ENCODE data around the gene TMPRSS13. TPM values are rescaled to one million over a fixed set of nuclear protein-coding genes. Genes with fewer than 3 reads are reported as not detected.

The TMPRSS13 gene
- total RNA-seq, 1 donor from 2014 or later, result not detected

DNA sequence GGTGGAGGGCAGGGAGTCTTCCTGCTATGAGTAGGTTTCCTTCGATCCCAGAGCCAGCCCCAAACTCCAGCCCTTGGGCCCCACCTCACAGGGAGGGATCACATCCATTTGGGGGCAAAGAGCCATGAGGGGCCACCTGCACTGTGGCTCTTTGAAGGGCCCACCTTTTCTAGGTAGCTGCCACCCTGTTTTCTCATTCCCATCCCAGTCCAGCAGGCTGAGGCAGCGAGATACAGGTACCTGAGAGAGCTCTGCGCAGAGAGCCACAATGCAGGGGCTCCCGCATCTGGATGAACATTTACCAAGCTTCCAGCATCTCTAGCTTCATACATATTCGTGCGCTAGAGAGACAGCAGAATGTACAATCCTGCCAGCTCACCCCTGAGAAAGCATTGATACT is 69.1 kb downstream of the TMPRSS13 start:
- H3K27me3 ChIP-seq (ENCODE audit: control insufficient read depth in 3 of 3, insufficient read depth in 3 of 3, low read length in 3 of 3), result peaks cover 0 to 4% (median 3%) of the 10 kb centered on the region in 3 donors
- H3K9me3 ChIP-seq (ENCODE audit: control insufficient read depth in 3 of 3, low read length in 3 of 3), result no peaks in the 10 kb centered on the region
- H3K9ac ChIP-seq (ENCODE audit: low read depth in 1 of 3, low read length in 3 of 3), result no peak overlapping the region
- H3K4me3 ChIP-seq (ENCODE audit: low read length in 3 of 3), result no peak overlapping the region
- no peaks in the 10 kb centered on the region for H3K36me3 ChIP-seq (ENCODE audit: control insufficient read depth in 3 of 3, insufficient read depth in 3 of 3, low read length in 3 of 3)
- peaks cover 20 to 36% (median 21%) of the 10 kb centered on the region in 3 donors for H3K4me1 ChIP-seq (ENCODE audit: control insufficient read depth in 3 of 3, insufficient read depth in 3 of 3, low read length in 3 of 3)
- no peak overlapping the region for H3K27ac ChIP-seq (ENCODE audit: low read depth, low read length)

DNA sequence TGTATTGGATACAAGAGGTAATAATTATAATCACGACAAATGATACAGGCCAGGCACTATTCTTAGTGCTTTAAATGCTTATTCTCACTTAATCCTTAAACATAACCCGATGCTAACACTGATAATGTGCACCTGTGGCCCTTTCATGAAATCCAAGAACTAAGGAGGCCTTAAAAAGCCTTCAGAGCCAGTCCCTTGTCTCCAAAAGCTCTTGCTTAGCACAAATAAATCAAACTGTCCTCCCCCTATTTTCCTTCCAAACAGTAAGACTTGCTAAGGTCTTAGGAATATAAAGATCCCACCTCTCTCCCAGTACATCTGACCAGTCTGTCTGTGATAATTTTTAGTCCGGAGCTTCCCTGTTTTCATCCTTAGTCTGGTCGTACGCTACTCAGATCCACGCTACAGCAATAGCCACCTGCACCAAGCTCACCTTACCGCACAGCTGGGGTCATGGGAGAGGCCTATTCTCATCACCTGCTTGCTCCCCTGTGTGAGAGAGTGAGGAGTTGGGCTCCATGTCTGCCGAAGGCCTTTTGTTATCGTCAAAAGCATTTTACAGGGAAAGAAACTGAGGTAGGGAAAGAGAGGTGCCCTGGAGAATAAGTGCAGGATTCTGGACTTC is 69.6 kb downstream of the TMPRSS13 start:
- Histone ChIP-seq H3K4me1 (ENCODE audit: control insufficient read depth in 3 of 3, insufficient read depth in 3 of 3, low read length in 3 of 3) (peaks cover 20 to 36% (median 21%) of the 10 kb centered on the region in 3 donors), H3K9me3 (ENCODE audit: control insufficient read depth in 3 of 3, low read length in 3 of 3) (no peaks in the 10 kb centered on the region), H3K36me3 (ENCODE audit: control insufficient read depth in 3 of 3, insufficient read depth in 3 of 3, low read length in 3 of 3) (peaks cover 0 to under 1% (median 0%) of the 10 kb centered on the region in 3 donors), H3K4me3 (ENCODE audit: low read length in 3 of 3) (no peak overlapping the region), H3K27ac (ENCODE audit: low read depth, low read length) (no peak overlapping the region), H3K27me3 (ENCODE audit: control insufficient read depth in 3 of 3, insufficient read depth in 3 of 3, low read length in 3 of 3) (peaks cover 0 to 4% (median 3%) of the 10 kb centered on the region in 3 donors), H3K9ac (ENCODE audit: low read depth in 1 of 3, low read length in 3 of 3) (no peak overlapping the region)

DNA sequence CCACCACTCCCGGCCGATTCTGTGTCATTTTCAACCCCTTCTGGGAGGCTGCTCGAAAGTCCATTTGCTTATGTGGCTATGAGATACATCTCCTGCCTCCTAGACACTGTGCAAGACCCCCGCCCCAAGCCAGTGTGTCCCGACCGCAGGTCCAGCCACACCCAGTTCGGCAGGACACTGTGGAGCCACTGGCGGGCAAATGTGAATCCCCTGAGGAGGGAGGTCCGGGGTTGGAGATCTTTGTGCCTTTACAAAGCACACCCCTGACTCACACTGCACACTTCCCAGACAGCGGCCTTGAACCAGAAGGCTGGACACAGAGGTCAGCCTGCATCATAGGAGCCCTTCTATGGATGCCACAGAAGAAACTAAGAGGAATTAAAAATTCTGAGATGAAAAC is 70.1 kb downstream of the TMPRSS13 start:
- H3K27me3 ChIP-seq (ENCODE audit: control insufficient read depth in 3 of 3, insufficient read depth in 3 of 3, low read length in 3 of 3), result peaks cover 0 to 4% (median 3%) of the 10 kb centered on the region in 3 donors
- H3K9ac ChIP-seq (ENCODE audit: low read depth in 1 of 3, low read length in 3 of 3), result no peak overlapping the region
- no peak overlapping the region for H3K4me3 ChIP-seq (ENCODE audit: low read length in 3 of 3)
- peaks cover 0 to 3% (median 0%) of the 10 kb centered on the region in 3 donors for H3K36me3 ChIP-seq (ENCODE audit: control insufficient read depth in 3 of 3, insufficient read depth in 3 of 3, low read length in 3 of 3)
- H3K9me3 ChIP-seq (ENCODE audit: control insufficient read depth in 3 of 3, low read length in 3 of 3), result no peaks in the 10 kb centered on the region
- H3K4me1 ChIP-seq (ENCODE audit: control insufficient read depth in 3 of 3, insufficient read depth in 3 of 3, low read length in 3 of 3), result peaks cover 20 to 36% (median 21%) of the 10 kb centered on the region in 3 donors
- H3K27ac ChIP-seq (ENCODE audit: low read depth, low read length), result no peak overlapping the region

DNA sequence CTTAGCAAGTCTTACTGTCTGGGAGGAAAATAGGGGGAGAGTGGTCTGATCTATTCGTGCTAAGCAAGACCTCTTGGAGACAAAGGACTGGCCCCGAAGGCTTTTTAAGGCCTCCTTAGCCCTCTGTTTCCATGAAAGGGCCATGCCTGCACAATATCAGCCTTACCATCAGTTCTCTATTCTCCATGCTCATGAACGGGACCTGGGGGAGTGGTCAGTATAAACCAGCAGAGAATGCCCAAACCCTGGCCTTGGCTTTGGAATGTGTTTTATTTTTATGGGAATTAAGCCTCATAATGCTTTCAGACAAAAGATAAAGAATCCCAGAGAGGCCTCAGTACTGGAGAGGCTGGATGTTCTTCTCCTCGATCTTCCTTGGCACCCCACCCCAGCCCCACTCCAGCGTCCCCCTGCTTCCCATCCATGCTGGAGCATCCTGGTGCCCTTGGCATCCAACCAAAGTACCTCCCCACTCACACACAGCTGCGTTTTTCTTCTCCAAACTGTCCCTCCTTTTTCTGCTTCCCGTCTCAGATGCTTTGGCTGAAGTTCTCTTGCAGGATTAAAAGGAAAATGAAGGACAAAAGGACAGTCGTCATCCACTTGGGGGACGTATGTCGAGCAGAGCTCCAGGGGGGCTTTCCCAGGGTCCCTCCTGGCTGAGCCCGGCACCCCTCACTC is 71.3 kb downstream of the TMPRSS13 start:
- Histone ChIP-seq H3K4me1 (ENCODE audit: control insufficient read depth in 3 of 3, insufficient read depth in 3 of 3, low read length in 3 of 3) (peaks cover 20 to 34% (median 21%) of the 10 kb centered on the region in 3 donors), H3K9ac (ENCODE audit: low read depth in 1 of 3, low read length in 3 of 3) (no peak overlapping the region), H3K36me3 (ENCODE audit: control insufficient read depth in 3 of 3, insufficient read depth in 3 of 3, low read length in 3 of 3) (peaks cover 0 to 3% (median 0%) of the 10 kb centered on the region in 3 donors), H3K9me3 (ENCODE audit: control insufficient read depth in 3 of 3, low read length in 3 of 3) (no peaks in the 10 kb centered on the region), H3K4me3 (ENCODE audit: low read length in 3 of 3) (no peak overlapping the region), H3K27me3 (ENCODE audit: control insufficient read depth in 3 of 3, insufficient read depth in 3 of 3, low read length in 3 of 3) (peaks cover 0 to 5% (median 4%) of the 10 kb centered on the region in 3 donors), H3K27ac (ENCODE audit: low read depth, low read length) (no peak overlapping the region)

DNA sequence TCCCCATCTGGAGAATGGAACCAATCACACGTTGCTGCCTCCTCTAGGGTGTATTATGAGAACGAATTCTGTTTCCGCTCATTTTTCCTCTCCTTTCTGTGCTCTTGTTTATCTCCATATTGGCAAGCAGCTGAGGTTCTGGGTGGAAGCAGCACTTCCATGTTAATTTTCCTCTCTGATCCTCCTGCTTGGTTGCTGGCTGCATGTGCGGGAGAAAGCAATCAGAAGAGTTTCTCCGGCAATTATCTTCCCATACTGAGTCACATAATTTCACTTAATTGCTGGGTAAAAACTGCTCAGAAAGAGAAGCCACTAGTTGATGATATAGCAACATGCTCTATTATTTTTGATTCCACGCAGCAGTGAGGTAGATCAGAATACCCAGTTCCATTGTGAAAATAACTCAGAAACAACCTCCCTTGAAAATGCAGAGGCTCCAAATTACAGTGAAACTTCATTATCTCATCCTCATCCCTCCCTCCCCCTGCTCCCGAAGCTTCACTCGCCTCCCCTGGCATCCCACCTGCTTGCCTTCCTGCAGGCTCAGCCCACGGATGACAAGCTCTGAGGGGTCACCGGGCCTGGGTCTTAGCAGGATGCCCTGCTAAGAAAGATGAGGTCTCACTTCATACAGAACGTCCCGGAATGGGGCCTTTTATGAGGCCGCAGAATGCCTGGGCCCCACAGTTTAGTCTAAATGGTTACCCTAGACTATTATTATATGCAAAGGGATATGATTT is 73.1 kb downstream of the TMPRSS13 start:
- H3K27ac ChIP-seq (ENCODE audit: low read depth, low read length), result no peak overlapping the region
- no peak overlapping the region for H3K9ac ChIP-seq (ENCODE audit: low read depth in 1 of 3, low read length in 3 of 3)
- H3K4me1 ChIP-seq (ENCODE audit: control insufficient read depth in 3 of 3, insufficient read depth in 3 of 3, low read length in 3 of 3), result peaks cover 4 to 17% (median 4%) of the 10 kb centered on the region in 3 donors

DNA sequence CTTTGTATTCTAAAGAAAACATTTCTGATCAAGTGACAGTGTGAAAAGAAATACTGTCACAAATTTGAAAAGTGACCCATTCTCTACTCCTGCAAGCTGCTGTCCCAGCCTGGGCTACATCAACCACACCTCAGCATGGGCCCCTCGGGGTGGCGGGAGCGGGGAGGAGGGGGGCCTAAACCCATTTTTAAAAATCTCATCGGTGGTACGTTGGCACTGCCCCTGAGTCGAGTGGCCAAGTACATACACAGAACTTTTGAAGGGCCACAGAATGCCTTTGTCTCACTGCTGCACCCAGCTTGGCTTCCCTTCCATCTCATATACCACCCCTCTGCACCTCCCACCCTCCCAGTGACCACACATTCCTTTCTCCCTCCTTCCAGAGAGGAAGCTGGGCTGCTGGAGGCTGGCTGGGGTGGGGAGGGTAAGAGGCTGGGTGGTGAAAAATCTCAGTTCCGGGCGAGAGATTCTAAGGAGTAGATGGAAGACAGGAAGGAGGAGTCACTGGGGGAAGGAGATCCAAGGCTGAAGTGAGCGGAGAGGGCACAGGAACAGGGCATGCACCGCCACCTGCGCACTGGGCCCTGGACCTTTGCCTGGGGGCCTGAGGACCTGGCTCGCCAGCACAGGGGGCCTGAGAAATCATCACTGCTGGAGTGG is 73.9 kb downstream of the TMPRSS13 start:
- no peaks in the 10 kb centered on the region for H3K9me3 ChIP-seq (ENCODE audit: control insufficient read depth in 3 of 3, low read length in 3 of 3)

More for the DNA sequence above, 73.1 kb downstream of the TMPRSS13 start:
- no peak overlapping the region for H3K4me3 ChIP-seq (ENCODE audit: low read length in 3 of 3)
- no peaks in the 10 kb centered on the region for H3K9me3 ChIP-seq (ENCODE audit: control insufficient read depth in 3 of 3, low read length in 3 of 3)
- peaks cover 0 to 3% (median 0%) of the 10 kb centered on the region in 3 donors for H3K36me3 ChIP-seq (ENCODE audit: control insufficient read depth in 3 of 3, insufficient read depth in 3 of 3, low read length in 3 of 3)
- H3K27me3 ChIP-seq (ENCODE audit: control insufficient read depth in 3 of 3, insufficient read depth in 3 of 3, low read length in 3 of 3), result peaks cover 0 to 2% (median 0%) of the 10 kb centered on the region in 3 donors

DNA sequence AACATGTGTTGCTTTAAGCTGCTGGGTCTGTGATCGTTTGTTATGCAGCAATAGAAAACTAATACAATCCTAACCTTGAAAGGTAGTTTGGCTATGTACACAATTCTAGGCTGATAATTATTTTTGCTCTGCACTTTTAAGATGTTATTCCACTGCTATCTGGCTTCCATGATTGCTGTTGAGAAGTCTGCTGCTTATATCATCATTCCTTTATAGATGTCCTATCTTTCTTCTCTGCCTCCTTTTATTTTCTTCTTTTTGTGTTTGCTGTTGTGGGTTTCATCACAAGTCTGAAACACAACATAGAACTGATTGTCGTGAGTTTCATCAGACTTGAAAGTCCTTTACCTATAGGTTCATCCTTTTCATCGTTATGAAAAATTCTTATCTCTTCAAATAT is 76.9 kb downstream of the TMPRSS13 start:
- peaks cover 0 to 3% (median 0%) of the 10 kb centered on the region in 3 donors for H3K36me3 ChIP-seq (ENCODE audit: control insufficient read depth in 3 of 3, insufficient read depth in 3 of 3, low read length in 3 of 3)
- H3K9me3 ChIP-seq (ENCODE audit: control insufficient read depth in 3 of 3, low read length in 3 of 3), result no peaks in the 10 kb centered on the region
- peaks cover 0 to 2% (median 0%) of the 10 kb centered on the region in 3 donors for H3K27me3 ChIP-seq (ENCODE audit: control insufficient read depth in 3 of 3, insufficient read depth in 3 of 3, low read length in 3 of 3)
- no peaks in the 10 kb centered on the region for H3K4me1 ChIP-seq (ENCODE audit: control insufficient read depth in 3 of 3, insufficient read depth in 3 of 3, low read length in 3 of 3)
- H3K27ac ChIP-seq (ENCODE audit: low read depth, low read length), result no peak overlapping the region
- no peak overlapping the region for H3K9ac ChIP-seq (ENCODE audit: low read depth in 1 of 3, low read length in 3 of 3)
- no peak overlapping the region for H3K4me3 ChIP-seq (ENCODE audit: low read length in 3 of 3)

More for the DNA sequence above, 73.9 kb downstream of the TMPRSS13 start:
- Histone ChIP-seq H3K27ac (ENCODE audit: low read depth, low read length) (no peak overlapping the region), H3K27me3 (ENCODE audit: control insufficient read depth in 3 of 3, insufficient read depth in 3 of 3, low read length in 3 of 3) (peaks cover 0 to 2% (median 0%) of the 10 kb centered on the region in 3 donors), H3K36me3 (ENCODE audit: control insufficient read depth in 3 of 3, insufficient read depth in 3 of 3, low read length in 3 of 3) (peaks cover 0 to 3% (median 0%) of the 10 kb centered on the region in 3 donors), H3K4me1 (ENCODE audit: control insufficient read depth in 3 of 3, insufficient read depth in 3 of 3, low read length in 3 of 3) (peaks cover 0 to 10% (median 4%) of the 10 kb centered on the region in 3 donors), H3K4me3 (ENCODE audit: low read length in 3 of 3) (no peak overlapping the region), H3K9ac (ENCODE audit: low read depth in 1 of 3, low read length in 3 of 3) (no peak overlapping the region)

DNA sequence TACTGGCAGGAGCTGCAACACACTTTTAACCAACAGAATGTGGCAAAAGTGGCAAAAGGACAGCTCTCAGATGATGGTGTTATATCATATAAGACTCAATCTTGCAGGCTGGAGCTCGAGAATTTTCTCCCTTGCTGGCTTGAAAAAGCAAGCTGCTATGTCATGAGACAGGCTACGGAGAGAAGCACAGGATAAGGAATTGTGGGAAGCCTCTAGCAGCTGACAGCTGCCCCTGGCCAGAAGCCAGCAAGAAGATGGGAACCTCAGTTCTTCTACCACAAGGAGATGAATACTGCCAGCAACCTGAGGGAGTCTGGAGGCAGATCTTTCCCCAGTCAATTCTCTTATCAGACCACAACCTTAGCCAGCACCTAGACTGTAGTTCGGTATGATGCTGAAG is 77.3 kb downstream of the TMPRSS13 start:
- peaks cover 0 to 3% (median 0%) of the 10 kb centered on the region in 3 donors for H3K36me3 ChIP-seq (ENCODE audit: control insufficient read depth in 3 of 3, insufficient read depth in 3 of 3, low read length in 3 of 3)
- no peaks in the 10 kb centered on the region for H3K4me1 ChIP-seq (ENCODE audit: control insufficient read depth in 3 of 3, insufficient read depth in 3 of 3, low read length in 3 of 3)
- peaks cover 0 to 2% (median 0%) of the 10 kb centered on the region in 3 donors for H3K27me3 ChIP-seq (ENCODE audit: control insufficient read depth in 3 of 3, insufficient read depth in 3 of 3, low read length in 3 of 3)
- no peak overlapping the region for H3K4me3 ChIP-seq (ENCODE audit: low read length in 3 of 3)
- H3K9ac ChIP-seq (ENCODE audit: low read depth in 1 of 3, low read length in 3 of 3), result no peak overlapping the region
- no peak overlapping the region for H3K27ac ChIP-seq (ENCODE audit: low read depth, low read length)
- H3K9me3 ChIP-seq (ENCODE audit: control insufficient read depth in 3 of 3, low read length in 3 of 3), result no peaks in the 10 kb centered on the region

DNA sequence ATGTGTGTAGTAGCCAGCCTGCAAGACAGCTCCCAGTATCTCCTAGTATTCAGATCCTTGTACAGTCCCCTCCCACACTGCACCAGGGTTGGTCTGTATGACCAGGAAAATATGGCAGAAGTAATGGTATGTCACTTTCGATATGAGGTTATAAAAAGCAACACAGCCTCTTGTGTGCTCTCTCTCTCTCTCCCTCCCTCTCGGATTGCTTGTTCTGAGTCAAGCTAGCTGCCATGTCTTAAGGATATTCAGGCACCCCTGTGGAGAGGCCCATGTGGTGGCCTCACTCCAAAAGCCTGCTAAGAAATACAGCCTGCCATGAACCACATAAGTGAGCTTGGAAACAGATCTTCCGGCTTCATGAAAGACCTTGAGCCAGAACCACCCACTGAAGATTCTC is 78.1 kb downstream of the TMPRSS13 start:
- H3K9me3 ChIP-seq (ENCODE audit: control insufficient read depth in 3 of 3, low read length in 3 of 3), result no peaks in the 10 kb centered on the region
- H3K27ac ChIP-seq (ENCODE audit: low read depth, low read length), result no peak overlapping the region
- no peak overlapping the region for H3K4me3 ChIP-seq (ENCODE audit: low read length in 3 of 3)
- peaks cover 0 to 2% (median 0%) of the 10 kb centered on the region in 3 donors for H3K27me3 ChIP-seq (ENCODE audit: control insufficient read depth in 3 of 3, insufficient read depth in 3 of 3, low read length in 3 of 3)
- H3K9ac ChIP-seq (ENCODE audit: low read depth in 1 of 3, low read length in 3 of 3), result no peak overlapping the region
- H3K4me1 ChIP-seq (ENCODE audit: control insufficient read depth in 3 of 3, insufficient read depth in 3 of 3, low read length in 3 of 3), result no peaks in the 10 kb centered on the region
- peaks cover 0 to 3% (median 0%) of the 10 kb centered on the region in 3 donors for H3K36me3 ChIP-seq (ENCODE audit: control insufficient read depth in 3 of 3, insufficient read depth in 3 of 3, low read length in 3 of 3)

Data from skeletal muscle tissue (tissue), 4 donors.